Neuronal stem cell (in vitro differentiated cells): ENCODE data around the gene GSG1.
"Not testable (repeated sequence)": the region's sequence is repeated elsewhere in the genome, so short reads cannot be mapped to it uniquely, and the experiment has no call there.

ENCODE experiments used
- DNase-seq: peaks from one replicate; pipeline ENCODE4 v3.0.0-alpha.2; 2013; ENCODE audit warnings: low spot score
- H2AFZ ChIP-seq: one replicate; pipeline ENCODE4 v1.6.1; 2013; ENCODE audit warnings: mild to moderate bottlenecking, low read length, inconsistent platforms
- H2AK5ac ChIP-seq: 2 replicates; pipeline ENCODE4 v1.6.1; 2013; ENCODE audit warnings: low read depth, mild to moderate bottlenecking, inconsistent platforms, low read length, moderate library complexity, mixed read lengths
- H2BK120ac ChIP-seq: 2 replicates; pipeline ENCODE4 v1.6.1; 2013; ENCODE audit warnings: low read depth, mild to moderate bottlenecking, inconsistent platforms, low read length, moderate library complexity, mixed read lengths
- H2BK12ac ChIP-seq: one replicate; pipeline ENCODE4 v1.6.1; 2013; ENCODE audit warnings: low read length, inconsistent platforms
- H2BK15ac ChIP-seq: 2 replicates; pipeline ENCODE4 v1.6.1; 2013; ENCODE audit warnings: mild to moderate bottlenecking, low read length, inconsistent platforms, mixed read lengths
- H2BK5ac ChIP-seq: one replicate; pipeline ENCODE4 v1.6.1; 2013; ENCODE audit warnings: inconsistent platforms, mild to moderate bottlenecking, low read length, moderate library complexity
- H3K14ac ChIP-seq: one replicate; pipeline ENCODE4 v1.6.1; 2013; ENCODE audit warnings: low read length, inconsistent platforms
- H3K18ac ChIP-seq: 2 replicates; pipeline ENCODE4 v1.6.1; 2013; ENCODE audit warnings: low read length, inconsistent platforms
- H3K23ac ChIP-seq: 2 replicates; pipeline ENCODE4 v1.6.1; 2013; ENCODE audit warnings: low read depth, mild to moderate bottlenecking, mixed read lengths, low read length, inconsistent platforms; ENCODE audit not compliant: poor library complexity
- H3K27ac ChIP-seq: replicated peaks from 3 replicates; pipeline ENCODE4 v1.5.1; 2013; ENCODE audit warnings: low read length, inconsistent platforms
- H3K27me3 ChIP-seq, 3 experiments: 2 replicates each; pipeline ENCODE4 v1.6.1; 2013; ENCODE audit warnings: low read length in 3 of 3, mild to moderate bottlenecking in 2 of 3, inconsistent platforms in 1 of 3, low read depth in 1 of 3, mixed read lengths in 1 of 3, moderate library complexity in 1 of 3; ENCODE audit not compliant: control insufficient read depth in 3 of 3, insufficient read depth in 3 of 3
- H3K36me3 ChIP-seq, 2 donors: replicated peaks in 1 of 2; 2 replicates each; pipeline ENCODE4 v1.6.1; 2013; ENCODE audit warnings: low read length in 2 of 2; ENCODE audit not compliant: control insufficient read depth in 2 of 2, insufficient read depth in 2 of 2
- H3K4ac ChIP-seq: 2 replicates; pipeline ENCODE4 v1.6.1; 2013; ENCODE audit warnings: inconsistent platforms, mild to moderate bottlenecking, low read length, moderate library complexity
- H3K4me1 ChIP-seq, 2 donors: 1 replicate in 1 of 2; 2 replicates in 1 of 2; pipeline ENCODE4 v1.6.1; 2013; ENCODE audit warnings: low read length in 2 of 2, low read depth in 1 of 2; ENCODE audit not compliant: control insufficient read depth in 2 of 2, insufficient read depth in 1 of 2
- H3K4me2 ChIP-seq: one replicate; pipeline ENCODE4 v1.6.1; 2013; ENCODE audit warnings: mild to moderate bottlenecking, low read length, inconsistent platforms; ENCODE audit not compliant: insufficient read depth, poor library complexity, severe bottlenecking
- H3K4me3 ChIP-seq, 2 donors: 2 replicates each; pipeline ENCODE4 v1.5.1; 2013; ENCODE audit warnings: low read length in 2 of 2, mild to moderate bottlenecking in 2 of 2, inconsistent platforms in 1 of 2, moderate library complexity in 1 of 2
- H3K79me1 ChIP-seq: one replicate; pipeline ENCODE4 v1.6.1; 2013; ENCODE audit warnings: low read depth, mild to moderate bottlenecking, inconsistent platforms, low read length, moderate library complexity
- H3K9ac ChIP-seq: one replicate; pipeline ENCODE4 v1.6.1; 2013; ENCODE audit warnings: mild to moderate bottlenecking, low read depth, low read length, inconsistent platforms; ENCODE audit not compliant: poor library complexity
- H3K9me3 ChIP-seq, 2 donors: replicated peaks in 1 of 2; 2 replicates each; pipeline versions ENCODE3 to v1.6.1; 2013; ENCODE audit warnings: low read length in 2 of 2, mild to moderate bottlenecking in 2 of 2, inconsistent platforms in 1 of 2, low read depth in 1 of 2, mixed read lengths in 1 of 2, moderate library complexity in 1 of 2; ENCODE audit not compliant: control insufficient read depth in 2 of 2, insufficient read depth in 1 of 2
- H4K8ac ChIP-seq: one replicate; pipeline ENCODE4 v1.6.1; 2013; ENCODE audit warnings: low read depth, mild to moderate bottlenecking, inconsistent platforms, low read length, moderate library complexity
- H4K91ac ChIP-seq: one replicate; pipeline ENCODE4 v1.6.1; 2013; ENCODE audit warnings: low read length, low read depth, mild to moderate bottlenecking, inconsistent platforms; ENCODE audit not compliant: poor library complexity
- WGBS, 2 donors: extraction: QIAGEN DNeasy Blood & Tissue Kit; methylation state at CpG; one replicate each; pipeline ENCODE4 v1.1.7; 2013; ENCODE audit warnings: missing lambda C conversion rate in 2 of 2, mixed read lengths in 1 of 2; ENCODE audit not compliant: insufficient read length in 2 of 2, insufficient replicate concordance in 1 of 2; ENCODE audit errors: extremely low coverage in 2 of 2; 5-methylcytosine and 5-hydroxymethylcytosine counted together

GSG1 gene

GRCh38 chr12:13053617-13054016 is 49.9 kb downstream of the GSG1 start:
- not testable (repeated sequence) for H3K18ac ChIP-seq, H3K14ac ChIP-seq, DNase-seq, H3K9ac ChIP-seq, H3K4me2 ChIP-seq, H3K79me1 ChIP-seq, H2BK15ac ChIP-seq, H2AFZ ChIP-seq, H3K4ac ChIP-seq, H2BK120ac ChIP-seq, H3K36me3 ChIP-seq, H3K4me1 ChIP-seq, H3K27me3 ChIP-seq, H2BK5ac ChIP-seq, H3K9me3 ChIP-seq, H4K8ac ChIP-seq, H3K27ac ChIP-seq, H2BK12ac ChIP-seq, H2AK5ac ChIP-seq, H3K23ac ChIP-seq, H4K91ac ChIP-seq, H3K4me3 ChIP-seq
- no CpG with 5 or more reads among the region's 6 CpGs for WGBS, 2 donors

GRCh38 chr12:13052421-13052820 is 51.0 kb downstream of the GSG1 start:
- no peak overlapping the region for H3K23ac ChIP-seq
- H3K36me3 ChIP-seq, result peaks cover 2 to 6% of the 10 kb centered on the region in 2 donors
- no peak overlapping the region for H2BK120ac ChIP-seq
- no peak overlapping the region for H3K4me3 ChIP-seq
- H2BK15ac ChIP-seq, result no peak overlapping the region
- H3K14ac ChIP-seq, result no peak overlapping the region
- H2BK12ac ChIP-seq, result no peak overlapping the region
- no peak overlapping the region for H4K91ac ChIP-seq
- no peak overlapping the region for H2AFZ ChIP-seq
- no peak overlapping the region for H4K8ac ChIP-seq
- no peak overlapping the region for H3K4ac ChIP-seq
- H3K4me1 ChIP-seq, result peaks cover 0 to 10% of the 10 kb centered on the region in 2 donors
- H3K18ac ChIP-seq, result no peak overlapping the region
- H2BK5ac ChIP-seq, result no peak overlapping the region
- no peaks in the 10 kb centered on the region for H3K27me3 ChIP-seq
- no CpG with 5 or more reads among the region's 2 CpGs for WGBS, 2 donors
- H3K4me2 ChIP-seq, result no peak overlapping the region
- no peak overlapping the region for H3K9ac ChIP-seq
- H3K9me3 ChIP-seq, result peaks cover 0 to 8% of the 10 kb centered on the region in 2 donors
- H2AK5ac ChIP-seq, result no peak overlapping the region
- DNase-seq, result no peak
- no peak overlapping the region for H3K27ac ChIP-seq
- H3K79me1 ChIP-seq, result no peaks in the 10 kb centered on the region

- WGBS, 2 donors, result no CpG with 5 or more reads among the region's 3 CpGs
Measured at GRCh38 chr12:13049816-13050215, 53.7 kb downstream of the GSG1 start.

GRCh38 chr12:13046964-13047363 is 56.5 kb downstream of the GSG1 start:
- H3K9ac ChIP-seq, result no peak overlapping the region
- WGBS, 2 donors, result no CpG with 5 or more reads among the region's 1 CpG

More at GRCh38 chr12:13049816-13050215, 53.7 kb downstream of the GSG1 start:
- H3K18ac ChIP-seq, result no peak overlapping the region
- H2AK5ac ChIP-seq, result no peak overlapping the region
- no peak overlapping the region for H3K14ac ChIP-seq
- no peaks in the 10 kb centered on the region for H3K79me1 ChIP-seq
- H3K36me3 ChIP-seq, result no peaks in the 10 kb centered on the region
- H3K9me3 ChIP-seq, result peaks cover 0 to 6% of the 10 kb centered on the region in 2 donors
- H2BK12ac ChIP-seq, result no peak overlapping the region
- H3K23ac ChIP-seq, result no peak overlapping the region
- H4K8ac ChIP-seq, result no peak overlapping the region
- no peak overlapping the region for H2BK120ac ChIP-seq
- peaks cover 0 to 11% of the 10 kb centered on the region in 2 donors for H3K4me1 ChIP-seq
- H2BK15ac ChIP-seq, result no peak overlapping the region
- H3K4ac ChIP-seq, result no peak overlapping the region
- no peak overlapping the region for H2AFZ ChIP-seq
- no peaks in the 10 kb centered on the region for H3K27me3 ChIP-seq
- H3K4me2 ChIP-seq, result no peak overlapping the region
- H3K4me3 ChIP-seq, result no peak overlapping the region
- no peak for DNase-seq
- H3K27ac ChIP-seq, result no peak overlapping the region
- H4K91ac ChIP-seq, result no peak overlapping the region
- H3K9ac ChIP-seq, result no peak overlapping the region
- no peak overlapping the region for H2BK5ac ChIP-seq

More at GRCh38 chr12:13046964-13047363, 56.5 kb downstream of the GSG1 start:
- Histone ChIP-seq H3K23ac (no peak overlapping the region), H2BK5ac (no peak overlapping the region), H3K14ac (no peak overlapping the region), H2AK5ac (no peak overlapping the region), H3K4me1 (peaks cover 0 to 9% of the 10 kb centered on the region in 2 donors), H3K9me3 (no peaks in the 10 kb centered on the region), H2AFZ (no peak overlapping the region), H2BK15ac (no peak overlapping the region), H3K18ac (no peak overlapping the region), H3K4ac (no peak overlapping the region), H3K27me3 (peaks cover 0 to 20% (median 0%) of the 10 kb centered on the region in 3 experiments), H3K27ac (no peak overlapping the region), H2BK12ac (no peak overlapping the region), H3K4me3 (no peak overlapping the region), H3K4me2 (no peak overlapping the region), H4K91ac (no peak overlapping the region), H3K36me3 (no peaks in the 10 kb centered on the region), H2BK120ac (no peak overlapping the region), H4K8ac (no peak overlapping the region), H3K79me1 (no peaks in the 10 kb centered on the region)
- DNase-seq, result no peak
